Gastrocnemius medialis (tissue), 4 donors: ENCODE measurements around the gene ICAM4.

ENCODE experiments used
- CTCF ChIP-seq, 5 experiments: fragments of 450-650 bp in 3 of 5; fragments of 200-600 bp in 2 of 5; sonication (generic) in 2 of 5; IDR thresholded peaks in 4 of 5; conservative IDR thresholded peaks in 1 of 5; 1 replicate in 4 of 5; 2 replicates in 1 of 5; pipeline ENCODE4 v1.5.1; 2016 to 2019; ENCODE audit warnings: antibody characterized with exemption in 5 of 5, mild to moderate bottlenecking in 3 of 5, moderate library complexity in 3 of 5
- POLR2A ChIP-seq, 2 donors: fragments of 450-650 bp; IDR thresholded peaks; one replicate each; pipeline ENCODE4 v1.6.1; 2017; ENCODE audit warnings: antibody characterized with exemption in 2 of 2, mild to moderate bottlenecking in 2 of 2, moderate library complexity in 2 of 2

GRCh38 chr19:10306327-10306726 is 19.6 kb downstream of the ICAM4 start:
- TF ChIP-seq CTCF (IDR thresholded peaks at IDR 0.05 in 4 of 5, conservative IDR thresholded peaks at IDR 0.05 in 1 of 5) (no peak), POLR2A (IDR thresholded peaks at IDR 0.05) (no peak)
